Fibroblast of pulmonary artery (primary cell): ENCODE results near the gene AHSG.
A peak's percentile ranks its signal among the peaks of the same experiment; 100 is the strongest.
"Not testable (repeated sequence)": the region's sequence is repeated elsewhere in the genome, so short reads cannot be mapped to it uniquely, and the experiment has no call there.

Experiments used
- DNase-seq: peaks from one replicate; pipeline ENCODE4 v3.0.0-alpha.2; 2010; ENCODE audit warnings: low read depth
- H3K4me3 ChIP-seq: replicated peaks from 2 replicates; pipeline ENCODE4 v1.5.1; 2011; ENCODE audit warnings: low read depth, mild to moderate bottlenecking, control low read depth, low read length, moderate library complexity
- CTCF ChIP-seq: IDR thresholded peaks from 2 replicates; pipeline ENCODE4 v1.5.1; 2011; ENCODE audit warnings: mild to moderate bottlenecking, control low read depth, low read length, inconsistent platforms; ENCODE audit errors: missing control alignments

AHSG gene

GRCh38 chr3:186612721-186613636, at the start of gene AHSG:
Gene AHSG (plus strand): TSS chr3:186613060. CDS start chr3:186613142, 82 bp downstream.
- DNase-seq, result no peak
- no peak for TF ChIP-seq CTCF
- H3K4me3 ChIP-seq, result no peak within 1 kb of the TSS

- H3K4me3 ChIP-seq, result no peak overlapping the region
- TF ChIP-seq CTCF, result no peak
- no peak for DNase-seq
Observed at GRCh38 chr3:186564586-186564985, 48.3 kb upstream of the AHSG start.

GRCh38 chr3:186566772-186567071, 46.1 kb upstream of the AHSG start:
- no peak for TF ChIP-seq CTCF
- no peak for DNase-seq
- peak overlapping the region; percentile 98 for H3K4me3 ChIP-seq

GRCh38 chr3:186567072-186567921, 45.6 kb upstream of the AHSG start, which contains the start of gene TBCCD1:
Gene TBCCD1 (minus strand): TSS chr3:186567339. CDS start chr3:186564329, 3,010 bp downstream.
- H3K4me3 ChIP-seq, result peak within 1 kb of the TSS; percentile 98
- peak; percentile 91 for DNase-seq
- no peak for TF ChIP-seq CTCF

- peak overlapping the region; percentile 89 for H3K4me3 ChIP-seq
Observed at GRCh38 chr3:186569361-186569760, 43.5 kb upstream of the AHSG start.

GRCh38 chr3:186569779-186570095, 43.1 kb upstream of the AHSG start:
- no peak for TF ChIP-seq CTCF
- DNase-seq, result no peak
- H3K4me3 ChIP-seq, result peak overlapping the region; percentile 89

More at GRCh38 chr3:186569361-186569760, 43.5 kb upstream of the AHSG start:
- DNase-seq, result not testable (repeated sequence)
